ENCODE data around the gene ZMYM3. TPM values are rescaled to one million over a fixed set of nuclear protein-coding genes. Genes with fewer than 3 reads are reported as not detected.

Gene ZMYM3
- total and polyA plus RNA-seq, 9 of the 15 experiments (the other 6 are each of a cell fraction or from before 2014, with no cell fraction given): 4.3 to 36.3 (median 16.8) TPM

- Histone ChIP-seq H2AFZ (ENCODE audit: low read depth, low read length) (no peak overlapping the region), H3K36me3 (ENCODE audit: control insufficient read depth, insufficient read depth, low read length) (no peaks in the 10 kb centered on the region), H3K4me2 (ENCODE audit: insufficient read depth, low read length) (no peak overlapping the region), H3K4me1 (replicated peaks in 1 of 2; ENCODE audit: control insufficient read depth in 2 of 2, insufficient read depth in 2 of 2, low read length in 2 of 2) (no peaks in the 10 kb centered on the region; a peak in 1 of 5 replicates), H3K79me2 (ENCODE audit: control insufficient read depth, insufficient read depth, low read length) (no peaks in the 10 kb centered on the region), H3K27me3 (ENCODE audit: control insufficient read depth in 2 of 2, insufficient read depth in 2 of 2, low read length in 2 of 2) (peaks cover 0 to 24% of the 10 kb centered on the region in 2 experiments; a peak in 3 of 5 replicates), H3K27ac (ENCODE audit: extremely low read depth, low read depth, low read length) (no peak overlapping the region), H3K4me3 (no peak overlapping the region), H3K9ac (ENCODE audit: insufficient read depth in 1 of 2, low read depth in 2 of 2, low read length in 2 of 2) (no peak overlapping the region), H3K9me1 (ENCODE audit: control insufficient read depth, insufficient read depth, low read length) (no peaks in the 10 kb centered on the region), H4K20me1 (replicated peaks; ENCODE audit: control insufficient read depth, insufficient read depth, low read length) (no peaks in the 10 kb centered on the region), H3K9me3 (replicated peaks; ENCODE audit: control insufficient read depth, insufficient read depth, low read depth, low read length) (no peaks in the 10 kb centered on the region)
- DNase-seq (ENCODE audit: extremely low read depth in 1 of 4, low spot score in 3 of 4) (no peak), FAIRE-seq (no peak), ATAC-seq (no peak)
- CTCF ChIA-PET (ENCODE audit: low intra/inter-chr PET ratio): no interaction called here
- intact Hi-C loops (cut with micrococcal nuclease) (no loop called here), in situ Hi-C loops (cut with MboI) (no loop called here)
- BruUV-seq (replicated peaks): no TSS peak
- POLR2A ChIA-PET: interaction anchor here (0.6 to 0.7 kb wide), 2 partner anchors 59 to 110 kb away, joined by 3 to 4 read pairs; no protein-coding TSS in a partner anchor
- TF ChIP-seq FOSL1 (tag; conservative IDR thresholded peaks at IDR 0.05) (no peak), MBD2 (IDR thresholded peaks at IDR 0.05; ENCODE audit: borderline replicate concordance, low read depth) (no peak), TOE1 (IDR thresholded peaks at IDR 0.05; ENCODE audit: borderline replicate concordance) (no peak), TOE1 (CRISPR knock-in tag; IDR thresholded peaks at IDR 0.05; ENCODE audit: borderline replicate concordance, low read depth) (no peak), ZNF511 (CRISPR knock-in tag; IDR thresholded peaks at IDR 0.05) (no peak), ZBTB11 (CRISPR knock-in tag; IDR thresholded peaks at IDR 0.05) (no peak), RBM25 (IDR thresholded peaks at IDR 0.05; ENCODE audit: low read depth, low read length, severe bottlenecking) (no peak), CBFA2T2 (conservative IDR thresholded peaks at IDR 0.05) (no peak), RBM34 (IDR thresholded peaks at IDR 0.05; ENCODE audit: borderline replicate concordance, insufficient read depth, low read length) (no peak), ZNF184 (CRISPR knock-in tag; IDR thresholded peaks at IDR 0.05) (no peak), MXD1 (CRISPR knock-in tag; IDR thresholded peaks at IDR 0.05; ENCODE audit: borderline replicate concordance, poor library complexity, severe bottlenecking) (no peak), ZNF280B (CRISPR knock-in tag; IDR thresholded peaks at IDR 0.05) (no peak)
- 31% methylated on average over 3 of the region's 3 CpGs for WGBS (ENCODE audit: insufficient coverage, low coverage, missing lambda C conversion rate)
Measured at GRCh38 chrX:71210816-71211215, 43.1 kb downstream of the ZMYM3 start.

Measured in K562 (cell line).